HFF-Myc (cell line): ENCODE results near the gene C2orf66.

Experiments
- DNase-seq: peaks from one replicate; pipeline ENCODE4 v3.0.0-alpha.2; 2011; ENCODE audit warnings: low read depth; ENCODE audit errors: extremely low read depth
- H3K4me3 ChIP-seq: replicated peaks from 2 replicates; pipeline ENCODE4 v1.5.1; 2011; ENCODE audit warnings: low read depth, mild to moderate bottlenecking, control low read depth, low read length
- CTCF ChIP-seq: IDR thresholded peaks from 2 replicates; pipeline ENCODE4 v1.5.1; 2012; ENCODE audit warnings: mild to moderate bottlenecking, low read depth, low read length, control low read depth; ENCODE audit errors: missing control alignments

C2orf66 gene

GRCh38 chr2:196840171-196840570 is 31.0 kb upstream of the C2orf66 start:
- no peak overlapping the region for H3K4me3 ChIP-seq
- no peak for DNase-seq
- TF ChIP-seq CTCF = no peak

GRCh38 chr2:196839574-196839973 is 30.4 kb upstream of the C2orf66 start:
- no peak overlapping the region for H3K4me3 ChIP-seq
- no peak for TF ChIP-seq CTCF
- DNase-seq = no peak

- H3K4me3 ChIP-seq = no peak overlapping the region
- DNase-seq = no peak
- TF ChIP-seq CTCF = no peak
Observed at GRCh38 chr2:196836440-196836839, 27.3 kb upstream of the C2orf66 start.

DNA sequence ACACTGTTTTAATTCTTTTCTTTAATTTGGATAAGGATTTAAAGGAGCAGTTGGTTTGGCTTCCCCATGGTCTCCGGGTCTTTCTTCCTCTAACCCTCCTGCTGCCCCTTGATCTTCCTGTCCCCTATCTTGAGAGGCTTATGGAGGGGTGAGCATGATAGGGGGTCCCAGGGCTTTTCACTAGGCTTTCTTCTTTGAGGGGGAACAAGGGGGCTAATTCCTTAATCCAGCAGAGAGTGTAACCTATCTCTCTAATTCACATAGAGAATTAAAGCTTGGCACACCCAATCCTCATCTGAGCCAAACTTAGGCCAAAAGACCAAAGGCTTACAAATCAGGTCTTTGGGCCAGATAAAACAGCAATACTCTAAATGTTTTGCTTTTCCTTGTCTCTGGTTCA is 21.5 kb upstream of the C2orf66 start:
- DNase-seq = no peak
- TF ChIP-seq CTCF = no peak
- H3K4me3 ChIP-seq = no peak overlapping the region

DNA sequence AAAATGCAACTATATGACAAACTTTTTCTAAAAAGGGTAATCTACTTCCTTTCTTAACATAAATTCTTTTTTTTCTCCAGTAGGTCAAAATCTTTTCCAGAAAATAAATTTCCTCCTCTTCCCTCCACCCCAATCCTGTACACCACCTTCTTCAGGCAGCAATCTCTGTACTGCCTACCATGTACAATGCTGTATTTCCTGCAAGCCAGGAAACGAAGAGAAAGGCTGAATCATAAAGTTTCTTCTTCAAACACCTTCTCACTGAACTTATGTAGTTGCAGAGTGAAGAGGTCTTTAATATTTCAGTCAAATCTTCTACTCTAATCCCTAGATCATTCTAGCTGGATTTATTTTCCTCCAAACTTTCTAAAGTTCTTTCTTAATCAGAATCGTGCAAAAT is 18.2 kb upstream of the C2orf66 start:
- DNase-seq = no peak
- H3K4me3 ChIP-seq = no peak overlapping the region
- TF ChIP-seq CTCF = no peak

GRCh38 chr2:196823750-196824522 is 14.8 kb upstream of the C2orf66 start:
- TF ChIP-seq CTCF = no peak
- no peak for DNase-seq
- H3K4me3 ChIP-seq = no peak overlapping the region

GRCh38 chr2:196821195-196821594 is 12.0 kb upstream of the C2orf66 start:
- no peak for DNase-seq
- H3K4me3 ChIP-seq = no peak overlapping the region
- TF ChIP-seq CTCF = no peak
